GM21576 (cell line): ENCODE results near the gene ADRB1.
A peak's percentile ranks its signal among the peaks of the same experiment; 100 is the strongest.

ENCODE experiments used
- ATAC-seq: cut with Tn5 transposase; IDR thresholded peaks from one replicate; pipeline ENCODE4 v1.9.1; 2021; ENCODE audit warnings: mild to moderate bottlenecking, moderate library complexity; ENCODE audit not compliant: unreplicated experiment

Gene ADRB1

GRCh38 chr10:114026189-114027040 is 17.3 kb upstream of the ADRB1 start:
- ATAC-seq: peak; percentile 42

DNA sequence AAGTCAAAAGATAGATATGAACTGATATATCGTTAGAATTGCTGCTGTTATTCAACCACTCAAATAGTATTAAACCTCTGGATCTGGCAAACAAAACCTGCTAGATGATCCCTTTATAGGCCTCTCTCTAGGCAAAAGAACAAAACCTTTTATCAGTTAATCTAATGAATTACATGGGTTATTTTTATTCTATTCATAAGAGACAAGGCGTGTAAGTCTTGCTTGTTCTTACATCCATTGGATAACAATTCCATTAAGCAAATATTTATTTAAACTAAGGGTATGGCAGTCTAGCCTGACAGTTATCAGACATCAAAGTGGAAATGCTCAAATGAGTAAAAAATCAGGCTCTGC is 16.6 kb upstream of the ADRB1 start:
- no peak for ATAC-seq

DNA sequence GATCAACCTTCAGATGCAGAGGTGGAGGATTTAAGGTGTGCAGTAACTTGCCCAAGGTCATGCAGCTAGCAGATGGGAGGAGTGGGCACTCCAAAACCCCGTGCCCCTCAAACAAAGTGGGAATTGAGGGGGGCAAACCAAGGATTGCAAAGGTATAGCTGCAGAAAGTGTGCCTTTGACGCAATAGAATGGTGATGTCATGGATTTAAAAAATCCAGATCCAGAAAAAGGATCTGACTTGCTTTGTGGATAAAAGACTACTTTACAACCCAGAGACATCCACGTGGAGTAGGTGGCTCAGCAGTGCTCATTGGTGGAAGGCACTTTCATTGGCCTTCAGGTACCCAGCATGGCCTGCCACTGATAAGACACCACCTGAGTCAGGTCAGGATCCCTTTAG is 15.7 kb upstream of the ADRB1 start:
- no peak for ATAC-seq

DNA sequence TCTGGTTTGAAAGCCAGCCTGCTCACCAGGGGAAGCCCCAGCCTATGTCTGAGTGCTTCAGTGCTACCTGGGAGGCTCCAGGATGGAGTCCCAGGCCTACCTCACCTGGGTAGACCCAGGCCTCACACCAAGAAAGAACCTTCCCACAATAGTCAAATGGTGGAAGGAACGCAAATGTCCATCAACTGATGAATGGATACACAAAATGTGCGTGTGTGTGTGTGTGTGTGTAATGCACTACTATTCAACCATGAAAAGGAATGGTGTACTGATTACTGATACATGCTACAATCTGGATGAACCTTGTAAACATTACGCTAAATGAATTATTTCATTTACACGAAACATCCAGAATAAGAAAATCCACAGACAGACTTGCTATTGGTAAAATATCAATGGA is 15.2 kb upstream of the ADRB1 start:
- no peak for ATAC-seq

DNA sequence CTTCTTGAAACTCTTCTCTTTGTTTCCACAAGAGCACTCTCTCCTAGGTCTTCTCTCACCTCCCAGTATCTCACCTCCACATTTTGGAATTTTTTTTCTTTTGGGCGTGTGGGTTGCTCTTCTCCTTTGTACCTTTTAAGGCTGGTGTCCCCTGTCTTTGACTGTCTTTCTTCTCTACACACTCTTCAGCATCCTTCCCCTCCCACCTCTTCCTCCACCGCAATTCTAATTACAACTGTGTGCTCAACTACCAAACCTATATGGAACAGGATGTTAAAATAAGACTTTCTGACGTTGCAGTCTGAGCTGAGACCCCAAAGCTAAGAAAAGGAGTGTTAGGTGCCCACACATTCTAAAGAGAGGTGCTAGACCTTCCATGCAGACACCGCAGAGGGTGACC is 14.0 kb upstream of the ADRB1 start:
- no peak for ATAC-seq

DNA sequence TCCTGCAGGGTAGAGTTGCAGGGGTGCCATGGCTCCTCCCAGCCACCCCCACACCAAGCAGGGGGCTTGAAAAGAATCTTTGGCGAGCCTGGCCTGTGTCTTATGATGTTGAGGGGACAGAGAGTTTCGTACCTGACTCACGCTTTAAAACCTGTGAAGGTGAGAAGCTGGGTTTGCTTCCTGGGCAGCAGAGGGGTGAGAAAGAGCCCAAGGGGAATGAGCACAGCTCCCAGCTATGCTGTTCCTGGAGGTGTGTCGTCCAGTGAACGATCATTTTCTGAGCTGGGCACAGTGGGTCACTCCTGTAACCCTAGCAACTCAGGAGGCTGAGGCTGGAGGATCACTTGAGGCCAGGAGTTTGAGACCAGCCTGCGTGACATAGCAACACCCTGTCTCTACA is 13.5 kb upstream of the ADRB1 start:
- no peak for ATAC-seq

GRCh38 chr10:114031073-114031972 is 12.3 kb upstream of the ADRB1 start:
- ATAC-seq: no peak

DNA sequence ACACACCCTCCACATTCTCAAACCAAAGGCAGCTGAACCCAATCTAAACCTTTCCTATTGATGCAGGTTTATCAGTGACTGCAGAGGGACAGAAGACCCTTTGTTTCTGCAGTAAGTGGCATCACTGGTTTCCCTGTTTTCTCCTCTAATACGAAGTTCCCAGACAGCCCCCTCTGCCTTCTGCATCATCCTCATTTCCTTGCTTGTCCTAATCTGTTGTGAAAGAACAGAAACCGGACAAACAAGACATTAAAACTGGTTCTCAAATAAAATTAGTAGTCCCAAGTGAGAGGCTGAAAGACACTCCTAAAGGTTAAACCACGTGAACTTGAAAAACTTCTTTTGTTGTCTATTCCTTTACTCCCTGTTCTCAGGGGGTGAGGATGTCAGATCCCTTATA is 10.1 kb upstream of the ADRB1 start:
- ATAC-seq: no peak

- no peak for ATAC-seq
Measured at GRCh38 chr10:114034923-114035645, 8.6 kb upstream of the ADRB1 start.

GRCh38 chr10:114035791-114036190 is 7.9 kb upstream of the ADRB1 start:
- ATAC-seq: no peak

DNA sequence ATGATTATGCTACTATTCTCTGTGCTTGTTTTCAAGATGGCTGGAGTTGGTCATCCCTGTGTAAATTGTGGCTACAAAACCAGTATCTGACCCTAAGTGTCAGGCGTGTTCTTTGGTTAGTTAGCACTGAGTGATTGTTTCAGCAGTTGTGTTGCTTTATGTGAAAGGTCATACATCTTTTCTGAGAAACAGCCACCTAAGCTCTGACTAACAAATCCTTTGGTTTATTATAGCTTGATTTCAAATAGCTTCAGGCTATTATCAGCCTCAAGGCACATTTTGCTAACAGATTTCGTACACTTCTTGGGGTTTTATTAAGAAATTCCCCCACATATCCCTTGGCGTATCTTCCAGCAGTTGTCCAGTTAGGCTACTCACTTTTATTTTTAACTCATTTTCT is 4.8 kb upstream of the ADRB1 start:
- no peak for ATAC-seq

- ATAC-seq: no peak
Measured at GRCh38 chr10:114041166-114041565, 2.5 kb upstream of the ADRB1 start.

GRCh38 chr10:114042895-114043531 is 653 bp upstream of the ADRB1 start:
- ATAC-seq: peak; percentile 29

DNA sequence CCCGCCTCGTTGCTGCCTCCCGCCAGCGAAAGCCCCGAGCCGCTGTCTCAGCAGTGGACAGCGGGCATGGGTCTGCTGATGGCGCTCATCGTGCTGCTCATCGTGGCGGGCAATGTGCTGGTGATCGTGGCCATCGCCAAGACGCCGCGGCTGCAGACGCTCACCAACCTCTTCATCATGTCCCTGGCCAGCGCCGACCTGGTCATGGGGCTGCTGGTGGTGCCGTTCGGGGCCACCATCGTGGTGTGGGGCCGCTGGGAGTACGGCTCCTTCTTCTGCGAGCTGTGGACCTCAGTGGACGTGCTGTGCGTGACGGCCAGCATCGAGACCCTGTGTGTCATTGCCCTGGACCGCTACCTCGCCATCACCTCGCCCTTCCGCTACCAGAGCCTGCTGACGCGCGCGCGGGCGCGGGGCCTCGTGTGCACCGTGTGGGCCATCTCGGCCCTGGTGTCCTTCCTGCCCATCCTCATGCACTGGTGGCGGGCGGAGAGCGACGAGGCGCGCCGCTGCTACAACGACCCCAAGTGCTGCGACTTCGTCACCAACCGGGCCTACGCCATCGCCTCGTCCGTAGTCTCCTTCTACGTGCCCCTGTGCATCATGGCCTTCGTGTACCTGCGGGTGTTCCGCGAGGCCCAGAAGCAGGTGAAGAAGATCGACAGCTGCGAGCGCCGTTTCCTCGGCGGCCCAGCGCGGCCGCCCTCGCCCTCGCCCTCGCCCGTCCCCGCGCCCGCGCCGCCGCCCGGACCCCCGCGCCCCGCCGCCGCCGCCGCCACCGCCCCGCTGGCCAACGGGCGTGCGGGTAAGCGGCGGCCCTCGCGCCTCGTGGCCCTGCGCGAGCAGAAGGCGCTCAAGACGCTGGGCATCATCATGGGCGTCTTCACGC is 825 bp downstream of the ADRB1 start:
- no peak for ATAC-seq

DNA sequence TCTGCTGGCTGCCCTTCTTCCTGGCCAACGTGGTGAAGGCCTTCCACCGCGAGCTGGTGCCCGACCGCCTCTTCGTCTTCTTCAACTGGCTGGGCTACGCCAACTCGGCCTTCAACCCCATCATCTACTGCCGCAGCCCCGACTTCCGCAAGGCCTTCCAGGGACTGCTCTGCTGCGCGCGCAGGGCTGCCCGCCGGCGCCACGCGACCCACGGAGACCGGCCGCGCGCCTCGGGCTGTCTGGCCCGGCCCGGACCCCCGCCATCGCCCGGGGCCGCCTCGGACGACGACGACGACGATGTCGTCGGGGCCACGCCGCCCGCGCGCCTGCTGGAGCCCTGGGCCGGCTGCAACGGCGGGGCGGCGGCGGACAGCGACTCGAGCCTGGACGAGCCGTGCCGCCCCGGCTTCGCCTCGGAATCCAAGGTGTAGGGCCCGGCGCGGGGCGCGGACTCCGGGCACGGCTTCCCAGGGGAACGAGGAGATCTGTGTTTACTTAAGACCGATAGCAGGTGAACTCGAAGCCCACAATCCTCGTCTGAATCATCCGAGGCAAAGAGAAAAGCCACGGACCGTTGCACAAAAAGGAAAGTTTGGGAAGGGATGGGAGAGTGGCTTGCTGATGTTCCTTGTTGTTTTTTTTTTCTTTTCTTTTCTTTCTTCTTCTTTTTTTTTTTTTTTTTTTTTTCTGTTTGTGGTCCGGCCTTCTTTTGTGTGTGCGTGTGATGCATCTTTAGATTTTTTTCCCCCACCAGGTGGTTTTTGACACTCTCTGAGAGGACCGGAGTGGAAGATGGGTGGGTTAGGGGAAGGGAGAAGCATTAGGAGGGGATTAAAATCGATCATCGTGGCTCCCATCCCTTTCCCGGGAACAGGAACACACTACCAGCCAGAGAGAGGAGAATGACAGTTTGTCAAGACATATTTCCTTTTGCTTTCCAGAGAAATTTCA is 1.7 kb downstream of the ADRB1 start:
- ATAC-seq: no peak

- no peak for ATAC-seq
Measured at GRCh38 chr10:114046087-114046458, 2.4 kb downstream of the ADRB1 start.

DNA sequence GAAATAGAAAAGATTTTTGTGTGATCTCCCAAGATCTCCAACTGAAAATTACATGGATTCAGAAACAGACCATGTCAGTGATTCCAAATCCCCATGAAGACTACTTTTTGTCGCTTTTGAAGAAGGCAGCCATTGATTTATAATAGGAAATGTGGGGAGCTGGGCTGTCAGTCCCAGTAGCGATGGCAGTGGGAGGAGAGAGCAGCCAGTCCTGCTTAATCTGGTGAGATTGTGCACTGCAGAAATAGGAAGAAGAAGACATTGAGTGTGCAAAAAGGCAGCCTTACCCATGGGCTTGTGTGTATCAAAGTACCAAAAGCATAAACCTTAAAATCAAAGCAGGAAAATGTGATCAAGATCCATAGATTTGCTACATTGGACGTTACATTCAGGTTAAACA is 4.8 kb downstream of the ADRB1 start:
- no peak for ATAC-seq

DNA sequence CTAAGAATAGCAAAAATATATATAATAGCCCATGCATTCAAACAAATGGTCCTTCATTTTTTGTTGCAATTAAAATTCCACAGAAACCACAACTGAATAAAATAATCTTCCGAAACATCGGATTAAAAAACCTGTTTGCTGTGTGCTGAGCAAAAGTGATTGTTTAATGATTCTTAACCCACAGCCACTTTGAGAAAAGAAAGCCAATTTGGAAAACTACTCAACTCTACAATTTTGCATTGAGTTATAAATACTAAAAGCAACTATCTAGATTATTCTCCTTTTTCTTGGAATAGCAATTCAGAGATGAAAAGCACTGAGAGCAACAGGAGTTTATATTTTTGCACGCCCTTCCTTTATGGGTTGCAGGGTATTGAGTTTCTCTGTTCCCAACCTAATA is 8.0 kb downstream of the ADRB1 start:
- no peak for ATAC-seq

DNA sequence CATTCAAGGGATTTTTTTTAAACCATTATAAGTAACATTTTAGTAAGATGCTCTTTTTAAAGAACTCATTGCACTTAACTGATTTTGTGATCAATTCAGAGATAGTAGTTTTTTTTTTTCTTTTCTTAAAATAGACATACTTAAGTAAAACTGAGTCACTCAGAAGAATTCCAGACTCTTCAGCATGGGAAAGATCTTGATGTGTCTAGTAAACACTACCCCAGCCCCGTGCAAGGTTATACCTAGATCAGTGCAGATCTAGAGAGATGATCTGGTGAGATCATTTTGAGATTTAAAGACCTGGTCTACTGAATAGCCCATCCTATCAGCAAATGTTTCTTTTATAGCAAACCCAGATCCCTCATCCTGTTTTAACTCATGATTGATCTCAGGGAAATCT is 8.6 kb downstream of the ADRB1 start:
- ATAC-seq: no peak
